ENCODE data around the gene MCTP1. TPM values are rescaled to one million over a fixed set of nuclear protein-coding genes. Genes with fewer than 3 reads are reported as not detected.
"Not testable (repeated sequence)": the region's sequence is repeated elsewhere in the genome, so short reads cannot be mapped to it uniquely, and the experiment has no call there.

Gene MCTP1
- polyA plus RNA-seq, 1 donor from 2014 or later = 1.9 TPM

DNA sequence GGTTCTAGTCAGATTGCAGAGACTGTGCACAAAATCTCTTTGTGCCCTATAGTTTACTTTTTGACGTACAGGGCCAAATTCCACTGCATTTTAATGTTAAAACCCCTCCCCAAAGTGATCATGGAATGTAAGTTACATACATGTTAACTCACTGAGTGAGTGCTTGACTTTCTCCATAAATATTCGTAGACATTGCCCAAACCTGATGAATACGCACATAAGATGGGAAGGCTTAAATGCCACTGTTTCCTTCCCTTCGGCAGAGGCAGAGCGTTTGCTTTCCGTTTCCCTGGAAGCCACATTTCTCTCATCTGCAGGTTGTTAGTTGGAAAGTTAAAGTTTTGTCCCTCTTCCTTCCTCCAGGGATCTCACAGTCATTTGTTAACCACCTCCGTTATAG lies 286.2 kb downstream of the MCTP1 start:
- Histone ChIP-seq H3K9me2 (ENCODE audit: insufficient read depth, low read length) (no peaks in the 10 kb centered on the region), H3K9me3 (ENCODE audit: low read length) (no peaks in the 10 kb centered on the region), H4K20me1 (ENCODE audit: insufficient read depth) (no peaks in the 10 kb centered on the region), H3K4me3 (ENCODE audit: low read length) (no peak overlapping the region), H3K27me3 (ENCODE audit: insufficient read depth, low read depth, low read length) (no peaks in the 10 kb centered on the region), H3K27ac (ENCODE audit: low read length) (no peak overlapping the region), H3K9ac (ENCODE audit: low read length) (no peak overlapping the region), H2AFZ (ENCODE audit: low read depth, low read length) (no peak overlapping the region), H3F3A (ENCODE audit: insufficient read depth, low read length, poor library complexity, severe bottlenecking) (no peaks in the 10 kb centered on the region), H3K4me2 (ENCODE audit: low read length) (no peak overlapping the region), H3K79me2 (replicated peaks; ENCODE audit: insufficient read depth, low read length) (no peaks in the 10 kb centered on the region), H3K36me3 (ENCODE audit: insufficient read depth, low read length) (no peaks in the 10 kb centered on the region)
- TF ChIP-seq EZH2 (IDR thresholded peaks at IDR 0.05; ENCODE audit: borderline replicate concordance, insufficient read depth, low read length, poor library complexity, severe bottlenecking) (no peak), EP300 (conservative IDR thresholded peaks at IDR 0.05; ENCODE audit: poor library complexity, severe bottlenecking) (no peak), TAF1 (IDR thresholded peaks at IDR 0.05; ENCODE audit: low read depth) (no peak), POLR2AphosphoS5 (IDR thresholded peaks at IDR 0.05) (no peak), RAD21 (conservative IDR thresholded peaks at IDR 0.05) (no peak), MXI1 (conservative IDR thresholded peaks at IDR 0.05; ENCODE audit: poor library complexity, severe bottlenecking) (no peak), SMC3 (conservative IDR thresholded peaks at IDR 0.05; ENCODE audit: poor library complexity) (no peak)
- TF ChIP-seq, protein P1, sequence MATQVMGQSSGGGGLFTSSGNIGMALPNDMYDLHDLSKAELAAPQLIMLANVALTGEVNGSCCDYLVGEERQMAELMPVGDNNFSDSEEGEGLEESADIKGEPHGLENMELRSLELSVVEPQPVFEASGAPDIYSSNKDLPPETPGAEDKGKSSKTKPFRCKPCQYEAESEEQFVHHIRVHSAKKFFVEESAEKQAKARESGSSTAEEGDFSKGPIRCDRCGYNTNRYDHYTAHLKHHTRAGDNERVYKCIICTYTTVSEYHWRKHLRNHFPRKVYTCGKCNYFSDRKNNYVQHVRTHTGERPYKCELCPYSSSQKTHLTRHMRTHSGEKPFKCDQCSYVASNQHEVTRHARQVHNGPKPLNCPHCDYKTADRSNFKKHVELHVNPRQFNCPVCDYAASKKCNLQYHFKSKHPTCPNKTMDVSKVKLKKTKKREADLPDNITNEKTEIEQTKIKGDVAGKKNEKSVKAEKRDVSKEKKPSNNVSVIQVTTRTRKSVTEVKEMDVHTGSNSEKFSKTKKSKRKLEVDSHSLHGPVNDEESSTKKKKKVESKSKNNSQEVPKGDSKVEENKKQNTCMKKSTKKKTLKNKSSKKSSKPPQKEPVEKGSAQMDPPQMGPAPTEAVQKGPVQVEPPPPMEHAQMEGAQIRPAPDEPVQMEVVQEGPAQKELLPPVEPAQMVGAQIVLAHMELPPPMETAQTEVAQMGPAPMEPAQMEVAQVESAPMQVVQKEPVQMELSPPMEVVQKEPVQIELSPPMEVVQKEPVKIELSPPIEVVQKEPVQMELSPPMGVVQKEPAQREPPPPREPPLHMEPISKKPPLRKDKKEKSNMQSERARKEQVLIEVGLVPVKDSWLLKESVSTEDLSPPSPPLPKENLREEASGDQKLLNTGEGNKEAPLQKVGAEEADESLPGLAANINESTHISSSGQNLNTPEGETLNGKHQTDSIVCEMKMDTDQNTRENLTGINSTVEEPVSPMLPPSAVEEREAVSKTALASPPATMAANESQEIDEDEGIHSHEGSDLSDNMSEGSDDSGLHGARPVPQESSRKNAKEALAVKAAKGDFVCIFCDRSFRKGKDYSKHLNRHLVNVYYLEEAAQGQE (IDR thresholded peaks at IDR 0.05; ENCODE audit: borderline replicate concordance) = no peak
- TF ChIP-seq, protein P2, sequence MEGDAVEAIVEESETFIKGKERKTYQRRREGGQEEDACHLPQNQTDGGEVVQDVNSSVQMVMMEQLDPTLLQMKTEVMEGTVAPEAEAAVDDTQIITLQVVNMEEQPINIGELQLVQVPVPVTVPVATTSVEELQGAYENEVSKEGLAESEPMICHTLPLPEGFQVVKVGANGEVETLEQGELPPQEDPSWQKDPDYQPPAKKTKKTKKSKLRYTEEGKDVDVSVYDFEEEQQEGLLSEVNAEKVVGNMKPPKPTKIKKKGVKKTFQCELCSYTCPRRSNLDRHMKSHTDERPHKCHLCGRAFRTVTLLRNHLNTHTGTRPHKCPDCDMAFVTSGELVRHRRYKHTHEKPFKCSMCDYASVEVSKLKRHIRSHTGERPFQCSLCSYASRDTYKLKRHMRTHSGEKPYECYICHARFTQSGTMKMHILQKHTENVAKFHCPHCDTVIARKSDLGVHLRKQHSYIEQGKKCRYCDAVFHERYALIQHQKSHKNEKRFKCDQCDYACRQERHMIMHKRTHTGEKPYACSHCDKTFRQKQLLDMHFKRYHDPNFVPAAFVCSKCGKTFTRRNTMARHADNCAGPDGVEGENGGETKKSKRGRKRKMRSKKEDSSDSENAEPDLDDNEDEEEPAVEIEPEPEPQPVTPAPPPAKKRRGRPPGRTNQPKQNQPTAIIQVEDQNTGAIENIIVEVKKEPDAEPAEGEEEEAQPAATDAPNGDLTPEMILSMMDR (IDR thresholded peaks at IDR 0.05; ENCODE audit: poor library complexity, severe bottlenecking) = no peak

DNA sequence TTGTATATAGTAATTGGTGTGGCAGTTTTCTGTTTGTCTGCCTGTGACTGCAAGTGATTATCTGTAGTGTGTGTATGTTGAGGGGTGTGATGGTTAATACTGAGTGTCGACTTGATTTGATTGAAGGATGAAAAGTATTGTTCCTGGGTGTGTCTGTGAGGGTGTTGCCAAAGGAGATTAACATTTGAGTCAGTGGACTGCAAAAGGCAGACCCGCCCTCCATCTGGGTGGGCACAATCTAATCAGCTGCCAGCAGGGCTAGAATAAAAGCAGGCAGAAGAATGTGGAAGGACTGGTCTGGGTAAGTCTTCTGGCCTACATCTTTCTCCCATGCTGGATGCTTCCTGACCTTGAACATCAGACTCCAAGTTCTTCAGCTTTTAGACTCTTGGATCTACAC lies 290.4 kb downstream of the MCTP1 start:
- H3K27ac ChIP-seq (ENCODE audit: low read length); H4K20me1 ChIP-seq (ENCODE audit: insufficient read depth); H3K4me2 ChIP-seq (ENCODE audit: low read length); H3K27me3 ChIP-seq (ENCODE audit: insufficient read depth, low read depth, low read length); H3K79me2 ChIP-seq (replicated peaks; ENCODE audit: insufficient read depth, low read length); H3K9me2 ChIP-seq (ENCODE audit: insufficient read depth, low read length); H3K36me3 ChIP-seq (ENCODE audit: insufficient read depth, low read length); H3K9me3 ChIP-seq (ENCODE audit: low read length); H3K9ac ChIP-seq (ENCODE audit: low read length); H2AFZ ChIP-seq (ENCODE audit: low read depth, low read length); H3K4me3 ChIP-seq (ENCODE audit: low read length); H3F3A ChIP-seq (ENCODE audit: insufficient read depth, low read length, poor library complexity, severe bottlenecking): not testable (repeated sequence)

DNA sequence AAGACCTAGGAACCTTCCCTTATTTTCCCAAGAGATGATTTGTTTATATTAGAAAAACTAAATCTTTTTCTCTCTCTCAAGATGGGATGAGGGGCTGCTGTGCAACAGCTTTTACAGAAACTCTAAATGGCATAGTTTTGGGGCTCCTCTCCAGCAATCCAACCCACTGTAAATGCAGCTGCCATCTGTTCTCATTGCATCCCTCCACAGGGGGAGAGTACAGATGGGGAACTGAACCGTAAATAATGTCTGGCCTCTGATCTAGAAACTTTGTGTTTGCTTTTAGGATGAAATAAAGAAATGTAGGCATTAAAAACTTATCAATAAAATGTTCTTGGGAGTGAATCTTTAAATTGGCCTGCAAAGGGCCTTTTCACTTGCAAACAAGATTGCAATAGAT lies 291.4 kb downstream of the MCTP1 start:
- Histone ChIP-seq H3K9me3 (ENCODE audit: low read length) (no peaks in the 10 kb centered on the region), H3K27ac (ENCODE audit: low read length) (no peak overlapping the region), H3K36me3 (ENCODE audit: insufficient read depth, low read length) (no peaks in the 10 kb centered on the region), H3K27me3 (ENCODE audit: insufficient read depth, low read depth, low read length) (no peaks in the 10 kb centered on the region), H3K9ac (ENCODE audit: low read length) (no peak overlapping the region), H3K4me3 (ENCODE audit: low read length) (no peak overlapping the region), H3K4me2 (ENCODE audit: low read length) (no peak overlapping the region), H4K20me1 (ENCODE audit: insufficient read depth) (no peaks in the 10 kb centered on the region), H3F3A (ENCODE audit: insufficient read depth, low read length, poor library complexity, severe bottlenecking) (no peaks in the 10 kb centered on the region), H3K9me2 (ENCODE audit: insufficient read depth, low read length) (no peaks in the 10 kb centered on the region), H2AFZ (ENCODE audit: low read depth, low read length) (no peak overlapping the region), H3K79me2 (replicated peaks; ENCODE audit: insufficient read depth, low read length) (no peaks in the 10 kb centered on the region)
- TF ChIP-seq, protein P1 (IDR thresholded peaks at IDR 0.05; ENCODE audit: borderline replicate concordance) = no peak
- TF ChIP-seq EZH2 (IDR thresholded peaks at IDR 0.05; ENCODE audit: borderline replicate concordance, insufficient read depth, low read length, poor library complexity, severe bottlenecking) (no peak), SMC3 (conservative IDR thresholded peaks at IDR 0.05; ENCODE audit: poor library complexity) (no peak), RAD21 (conservative IDR thresholded peaks at IDR 0.05) (no peak), POLR2AphosphoS5 (IDR thresholded peaks at IDR 0.05) (no peak), EP300 (conservative IDR thresholded peaks at IDR 0.05; ENCODE audit: poor library complexity, severe bottlenecking) (no peak), TAF1 (IDR thresholded peaks at IDR 0.05; ENCODE audit: low read depth) (no peak), MXI1 (conservative IDR thresholded peaks at IDR 0.05; ENCODE audit: poor library complexity, severe bottlenecking) (no peak)
- TF ChIP-seq, protein P2 (IDR thresholded peaks at IDR 0.05; ENCODE audit: poor library complexity, severe bottlenecking) = no peak

All from neural cell (in vitro differentiated cells).